ENCODE measurements around the gene MID1.

Gene MID1

DNA sequence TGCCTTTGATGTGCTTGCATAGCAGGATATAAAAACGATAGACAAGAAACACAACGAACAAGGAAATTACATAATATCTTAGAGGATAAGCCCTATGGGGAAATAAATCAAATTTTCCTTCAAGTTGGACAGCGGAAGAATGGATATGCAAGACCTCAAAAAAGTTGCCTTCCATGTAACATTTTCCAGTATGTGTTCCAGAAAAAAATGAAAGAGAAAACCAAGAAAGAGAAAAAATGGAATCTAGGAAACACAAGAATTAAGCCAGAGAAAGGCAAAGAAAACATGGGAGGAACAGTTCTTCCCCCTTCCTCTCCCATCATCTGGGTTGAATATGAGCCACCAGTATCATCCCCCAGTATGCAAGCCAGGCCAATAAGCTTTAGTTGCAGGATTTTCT, 34.6 kb upstream of the MID1 start:
- DNase-seq (ENCODE audit: low read depth), result no peak
- TF ChIP-seq, protein P1, sequence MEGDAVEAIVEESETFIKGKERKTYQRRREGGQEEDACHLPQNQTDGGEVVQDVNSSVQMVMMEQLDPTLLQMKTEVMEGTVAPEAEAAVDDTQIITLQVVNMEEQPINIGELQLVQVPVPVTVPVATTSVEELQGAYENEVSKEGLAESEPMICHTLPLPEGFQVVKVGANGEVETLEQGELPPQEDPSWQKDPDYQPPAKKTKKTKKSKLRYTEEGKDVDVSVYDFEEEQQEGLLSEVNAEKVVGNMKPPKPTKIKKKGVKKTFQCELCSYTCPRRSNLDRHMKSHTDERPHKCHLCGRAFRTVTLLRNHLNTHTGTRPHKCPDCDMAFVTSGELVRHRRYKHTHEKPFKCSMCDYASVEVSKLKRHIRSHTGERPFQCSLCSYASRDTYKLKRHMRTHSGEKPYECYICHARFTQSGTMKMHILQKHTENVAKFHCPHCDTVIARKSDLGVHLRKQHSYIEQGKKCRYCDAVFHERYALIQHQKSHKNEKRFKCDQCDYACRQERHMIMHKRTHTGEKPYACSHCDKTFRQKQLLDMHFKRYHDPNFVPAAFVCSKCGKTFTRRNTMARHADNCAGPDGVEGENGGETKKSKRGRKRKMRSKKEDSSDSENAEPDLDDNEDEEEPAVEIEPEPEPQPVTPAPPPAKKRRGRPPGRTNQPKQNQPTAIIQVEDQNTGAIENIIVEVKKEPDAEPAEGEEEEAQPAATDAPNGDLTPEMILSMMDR (IDR thresholded peaks at IDR 0.05; ENCODE audit: low read length, missing control alignments), result no peak
- no peak overlapping the region for H3K4me3 ChIP-seq (replicated peaks; ENCODE audit: low read depth, low read length)

DNA sequence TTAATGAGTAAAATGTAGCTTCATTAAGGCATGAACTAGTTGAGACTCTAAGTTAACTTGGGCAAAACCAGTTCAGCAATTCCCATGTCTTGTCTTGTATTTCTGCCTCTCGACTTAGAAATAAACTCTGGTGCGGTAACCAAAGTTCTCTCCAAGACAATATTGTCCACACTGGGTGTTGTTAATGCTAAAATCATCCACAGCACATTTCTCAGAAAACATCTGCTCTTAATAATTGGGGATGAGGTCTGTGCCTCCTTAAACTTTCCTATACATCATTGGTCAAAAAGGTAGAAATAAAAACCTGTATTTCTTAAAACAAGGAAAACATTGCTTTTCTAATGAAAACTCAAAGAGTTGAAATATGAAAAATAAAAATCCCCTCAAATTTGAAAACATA, 32.9 kb upstream of the MID1 start:
- TF ChIP-seq, protein P1 (IDR thresholded peaks at IDR 0.05; ENCODE audit: low read length, missing control alignments), result no peak
- no peak overlapping the region for H3K4me3 ChIP-seq (replicated peaks; ENCODE audit: low read depth, low read length)
- no peak for DNase-seq (ENCODE audit: low read depth)

DNA sequence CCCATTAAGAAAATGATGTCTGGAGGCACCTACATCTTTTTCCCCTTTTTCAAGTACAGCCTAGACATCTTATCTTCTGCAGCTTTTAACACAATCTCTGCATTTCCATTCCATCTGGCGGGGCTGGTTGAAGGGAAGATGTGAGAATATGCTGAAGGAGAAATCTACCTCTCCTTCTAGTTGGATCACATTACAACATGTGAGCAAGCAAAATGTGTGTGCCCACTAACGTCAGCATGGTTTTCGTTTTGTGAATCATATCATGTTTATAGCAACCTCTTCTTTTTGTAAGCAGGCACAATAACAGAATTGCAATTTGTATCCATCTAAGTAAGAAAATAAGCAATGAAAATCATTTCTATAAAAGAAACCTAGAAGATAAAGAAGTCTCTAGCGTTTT, 28.9 kb upstream of the MID1 start:
- TF ChIP-seq, protein P1 (IDR thresholded peaks at IDR 0.05; ENCODE audit: low read length, missing control alignments), result no peak
- H3K4me3 ChIP-seq (replicated peaks; ENCODE audit: low read depth, low read length), result no peak overlapping the region
- peak; percentile 14 for DNase-seq (ENCODE audit: low read depth)

DNA sequence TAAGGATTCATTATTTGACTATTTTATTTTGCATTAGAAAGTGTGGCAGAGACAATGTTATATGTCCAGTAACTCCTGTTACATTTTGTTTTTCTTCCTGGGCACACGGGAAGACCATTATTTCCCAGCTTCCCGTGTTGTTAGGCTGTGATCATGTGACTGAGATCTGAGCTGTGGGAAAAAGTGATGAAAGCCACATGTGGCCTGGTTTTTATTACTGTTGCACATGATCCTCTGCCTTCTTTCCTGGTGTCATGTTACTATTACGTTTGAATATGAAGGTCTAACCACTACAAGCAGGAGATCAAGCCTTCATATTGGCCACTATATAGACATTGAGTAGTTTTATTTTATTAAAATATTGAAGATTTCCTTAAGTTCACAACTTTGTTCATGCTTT, 28.2 kb upstream of the MID1 start:
- TF ChIP-seq, protein P1 (IDR thresholded peaks at IDR 0.05; ENCODE audit: low read length, missing control alignments), result no peak
- no peak overlapping the region for H3K4me3 ChIP-seq (replicated peaks; ENCODE audit: low read depth, low read length)
- DNase-seq (ENCODE audit: low read depth), result peak; percentile 44

DNA sequence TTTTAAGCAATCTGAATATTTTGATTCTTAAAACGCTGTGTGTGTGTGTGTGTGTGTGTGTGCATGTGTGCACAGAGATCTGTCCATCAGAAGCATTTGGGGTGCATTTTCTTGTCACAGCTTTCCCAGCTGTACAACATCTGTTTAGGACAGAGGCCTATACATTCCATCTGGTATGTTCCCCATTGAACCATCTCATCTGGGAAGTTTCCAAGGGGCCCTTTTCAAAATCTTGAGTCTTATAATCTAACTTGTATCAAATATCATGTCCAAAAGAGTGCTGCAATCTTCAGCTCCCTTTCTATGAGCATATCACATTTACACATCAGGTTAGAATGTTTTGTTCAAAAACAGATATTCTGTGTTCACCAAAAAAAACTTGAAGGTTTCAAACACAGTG, 16.5 kb upstream of the MID1 start:
- DNase-seq (ENCODE audit: low read depth), result no peak
- TF ChIP-seq, protein P1 (IDR thresholded peaks at IDR 0.05; ENCODE audit: low read length, missing control alignments), result no peak
- no peak overlapping the region for H3K4me3 ChIP-seq (replicated peaks; ENCODE audit: low read depth, low read length)

DNA sequence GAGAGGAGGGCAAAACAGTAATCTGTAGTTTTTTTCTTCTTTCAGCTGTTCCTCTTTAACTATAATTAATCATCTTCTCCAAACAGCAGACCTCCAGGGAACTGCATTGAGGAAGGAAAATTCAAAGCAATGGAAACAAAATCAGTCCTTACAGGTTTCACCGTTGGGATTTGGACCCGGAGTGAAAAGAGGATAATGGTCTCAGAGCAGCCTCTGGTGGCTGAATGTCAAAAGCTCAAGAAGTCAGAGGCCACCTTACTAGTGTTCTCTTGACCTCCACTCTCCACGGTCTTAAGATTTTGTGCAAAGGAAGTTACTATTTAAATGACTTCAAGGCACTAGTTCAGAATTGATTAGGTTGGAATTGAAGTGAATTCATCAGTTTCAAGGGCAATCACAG, 16.0 kb upstream of the MID1 start:
- TF ChIP-seq, protein P1 (IDR thresholded peaks at IDR 0.05; ENCODE audit: low read length, missing control alignments), result peak; percentile 79
- H3K4me3 ChIP-seq (replicated peaks; ENCODE audit: low read depth, low read length), result no peak overlapping the region

DNA sequence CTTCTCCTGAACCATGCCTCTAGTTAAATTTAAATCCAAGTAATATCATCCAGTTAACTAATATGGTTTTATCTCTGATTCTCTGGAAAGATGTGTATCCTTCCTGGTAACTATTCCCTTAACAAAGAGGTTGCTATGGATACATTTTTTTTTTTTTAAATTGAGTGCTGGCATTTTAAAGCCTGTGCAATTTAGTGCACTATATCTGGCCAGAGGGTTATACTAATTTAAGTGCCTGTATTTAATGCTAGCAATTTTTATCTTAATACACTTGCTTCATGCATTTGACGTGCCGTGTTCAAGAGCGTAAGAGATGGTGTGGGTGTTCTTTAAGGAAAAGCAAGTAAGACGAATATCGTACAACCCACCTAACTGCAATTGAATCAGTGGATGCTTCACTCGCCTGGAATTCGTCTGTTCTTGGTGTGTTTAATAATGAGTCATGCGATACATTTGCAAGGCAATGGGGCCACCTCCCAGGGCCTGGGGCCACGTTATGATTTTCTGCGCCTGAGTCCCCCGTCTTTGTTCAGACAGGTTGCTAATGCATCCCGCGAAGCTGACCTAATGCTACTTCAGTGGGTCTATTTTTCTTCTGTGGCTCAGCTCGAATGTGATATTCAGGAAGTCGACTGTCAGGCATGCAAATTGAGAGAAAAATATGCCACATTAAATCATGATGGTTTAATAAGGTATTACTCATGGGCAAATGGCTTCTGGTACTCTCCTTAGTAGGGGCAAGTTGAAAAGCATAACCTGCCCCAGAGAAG, 14.2 kb upstream of the MID1 start:
- H3K4me3 ChIP-seq (replicated peaks; ENCODE audit: low read depth, low read length), result no peak overlapping the region
- TF ChIP-seq, protein P1 (IDR thresholded peaks at IDR 0.05; ENCODE audit: low read length, missing control alignments), result no peak
- peak; percentile 72 for DNase-seq (ENCODE audit: low read depth)

More for the DNA sequence above, 16.0 kb upstream of the MID1 start:
- peak; percentile 79 for DNase-seq (ENCODE audit: low read depth)

Measured in fibroblast of pulmonary artery (primary cell).